ENCODE results near the gene NELFB.

The NELFB gene

DNA sequence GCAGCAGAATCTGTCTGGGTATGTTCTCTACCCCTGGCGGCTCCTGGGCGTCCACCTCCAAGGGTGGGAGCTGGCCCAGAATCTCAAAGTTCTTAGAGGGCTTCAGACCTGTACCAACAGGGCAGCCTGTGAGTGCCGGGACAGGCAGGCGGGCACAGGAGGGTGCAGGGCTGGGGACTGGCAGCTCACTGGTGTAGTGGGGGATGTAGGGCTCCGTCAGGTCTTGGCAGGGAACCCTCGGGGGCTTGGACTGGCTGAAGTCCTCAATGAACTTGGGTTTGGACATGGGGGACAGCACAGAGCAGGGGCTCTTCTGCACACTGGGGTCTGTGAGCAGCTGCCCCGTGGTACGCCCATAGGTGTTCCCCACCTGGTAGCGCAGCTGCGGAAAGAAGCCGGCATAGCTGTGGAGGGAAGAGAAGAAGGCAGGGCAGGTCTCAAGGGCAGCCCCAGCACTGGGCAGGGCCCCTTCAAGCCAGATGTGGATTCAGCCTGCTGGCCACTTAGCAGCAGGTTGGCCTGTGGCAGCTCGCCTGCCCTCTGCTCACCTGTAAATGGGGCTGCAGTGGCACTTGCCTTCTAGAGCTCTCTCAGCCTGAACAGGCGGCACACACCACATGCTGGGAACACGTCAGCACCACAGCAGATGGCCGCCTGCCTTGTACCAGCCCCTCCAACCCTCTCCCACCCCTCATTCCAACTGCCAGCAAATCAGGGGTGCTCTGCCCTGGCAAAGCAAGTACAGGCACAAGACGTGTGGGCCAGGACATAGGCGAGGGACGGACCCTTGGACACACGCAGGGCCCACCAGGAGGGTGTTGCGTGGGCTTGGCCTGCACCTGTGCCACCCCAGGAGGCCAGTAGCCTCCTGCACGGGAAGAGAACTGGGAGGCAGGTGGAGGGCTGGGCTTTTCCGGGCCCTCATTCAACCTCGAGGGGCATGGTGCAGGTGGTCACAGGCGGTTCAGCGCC lies 9.4 kb upstream of the NELFB start:
- H3K4me3 ChIP-seq (ENCODE audit: control insufficient read depth, low read depth, low read length), result no peak overlapping the region
- DNase-seq (ENCODE audit: low read depth), result no peak
- TF ChIP-seq, protein P1, sequence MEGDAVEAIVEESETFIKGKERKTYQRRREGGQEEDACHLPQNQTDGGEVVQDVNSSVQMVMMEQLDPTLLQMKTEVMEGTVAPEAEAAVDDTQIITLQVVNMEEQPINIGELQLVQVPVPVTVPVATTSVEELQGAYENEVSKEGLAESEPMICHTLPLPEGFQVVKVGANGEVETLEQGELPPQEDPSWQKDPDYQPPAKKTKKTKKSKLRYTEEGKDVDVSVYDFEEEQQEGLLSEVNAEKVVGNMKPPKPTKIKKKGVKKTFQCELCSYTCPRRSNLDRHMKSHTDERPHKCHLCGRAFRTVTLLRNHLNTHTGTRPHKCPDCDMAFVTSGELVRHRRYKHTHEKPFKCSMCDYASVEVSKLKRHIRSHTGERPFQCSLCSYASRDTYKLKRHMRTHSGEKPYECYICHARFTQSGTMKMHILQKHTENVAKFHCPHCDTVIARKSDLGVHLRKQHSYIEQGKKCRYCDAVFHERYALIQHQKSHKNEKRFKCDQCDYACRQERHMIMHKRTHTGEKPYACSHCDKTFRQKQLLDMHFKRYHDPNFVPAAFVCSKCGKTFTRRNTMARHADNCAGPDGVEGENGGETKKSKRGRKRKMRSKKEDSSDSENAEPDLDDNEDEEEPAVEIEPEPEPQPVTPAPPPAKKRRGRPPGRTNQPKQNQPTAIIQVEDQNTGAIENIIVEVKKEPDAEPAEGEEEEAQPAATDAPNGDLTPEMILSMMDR (conservative IDR thresholded peaks at IDR 0.05; ENCODE audit: control insufficient read depth, insufficient read depth, low read depth, low read length), result no peak

GRCh38 chr9:137247135-137247915 lies 7.8 kb upstream of the NELFB start:
- H3K4me3 ChIP-seq (ENCODE audit: control insufficient read depth, low read depth, low read length), result no peak overlapping the region
- no peak for DNase-seq (ENCODE audit: low read depth)
- TF ChIP-seq, protein P1 (conservative IDR thresholded peaks at IDR 0.05; ENCODE audit: control insufficient read depth, insufficient read depth, low read depth, low read length), result no peak

- TF ChIP-seq, protein P1 (conservative IDR thresholded peaks at IDR 0.05; ENCODE audit: control insufficient read depth, insufficient read depth, low read depth, low read length), result no peak
- DNase-seq (ENCODE audit: low read depth), result no peak
- no peak overlapping the region for H3K4me3 ChIP-seq (ENCODE audit: control insufficient read depth, low read depth, low read length)
These were observed 7.3 kb upstream of the NELFB start for GRCh38 chr9:137247916-137248175.

- DNase-seq (ENCODE audit: low read depth), result no peak
- H3K4me3 ChIP-seq (ENCODE audit: control insufficient read depth, low read depth, low read length), result no peak overlapping the region
- TF ChIP-seq, protein P1 (conservative IDR thresholded peaks at IDR 0.05; ENCODE audit: control insufficient read depth, insufficient read depth, low read depth, low read length), result no peak
These were observed 4.6 kb upstream of the NELFB start for GRCh38 chr9:137250329-137251193.

GRCh38 chr9:137251194-137251461 lies 4.0 kb upstream of the NELFB start, which contains the start of gene STPG3:
Gene STPG3, plus strand, starts transcription at chr9:137251286. Its CDS starts 1 bp downstream, at chr9:137251287.
- H3K4me3 ChIP-seq (ENCODE audit: control insufficient read depth, low read depth, low read length), result no peak within 1 kb of the TSS
- no peak for DNase-seq (ENCODE audit: low read depth)
- TF ChIP-seq, protein P1 (conservative IDR thresholded peaks at IDR 0.05; ENCODE audit: control insufficient read depth, insufficient read depth, low read depth, low read length), result no peak

DNA sequence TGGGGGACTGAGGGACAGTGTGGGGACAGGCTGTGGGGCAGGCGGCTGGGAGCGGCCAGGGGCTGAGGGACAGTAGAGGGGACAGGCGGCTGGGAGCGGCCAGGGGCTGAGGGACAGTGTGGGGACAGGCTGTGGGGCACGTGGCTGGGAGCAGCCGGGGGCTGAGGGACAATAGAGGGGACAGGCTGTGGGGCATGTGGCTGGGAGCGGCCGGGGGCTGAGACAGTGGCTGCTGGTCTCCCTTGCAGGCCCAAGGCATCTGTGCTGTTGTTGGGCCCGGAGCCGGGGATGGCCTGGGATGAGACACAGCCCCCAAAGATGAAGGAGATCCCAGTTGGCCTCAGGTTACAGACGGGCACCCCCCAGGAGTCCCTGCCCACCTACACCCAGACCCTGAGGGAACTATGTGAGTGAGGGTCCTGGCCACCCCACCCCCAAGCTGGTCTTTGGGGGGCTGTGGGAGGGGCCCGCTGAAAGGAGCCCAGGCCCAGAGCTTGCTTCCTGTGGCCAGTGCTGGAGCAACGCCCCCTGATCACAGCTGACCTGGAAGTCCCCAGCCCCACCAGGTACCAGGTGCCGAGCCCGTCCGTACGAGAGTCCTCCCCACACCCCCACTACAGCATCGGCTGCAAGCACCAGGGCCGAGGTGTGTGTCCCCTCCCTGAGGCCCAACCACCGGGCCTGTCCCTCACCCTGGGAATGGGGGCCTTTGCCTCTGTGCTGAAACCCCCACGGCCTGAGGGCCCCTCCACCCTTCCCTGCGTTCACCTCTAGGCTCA lies 3.4 kb upstream of the NELFB start:
- H3K4me3 ChIP-seq (ENCODE audit: control insufficient read depth, low read depth, low read length), result no peak overlapping the region
- TF ChIP-seq, protein P1 (conservative IDR thresholded peaks at IDR 0.05; ENCODE audit: control insufficient read depth, insufficient read depth, low read depth, low read length), result no peak
- DNase-seq (ENCODE audit: low read depth), result no peak

Measured in fibroblast of mammary gland (primary cell).